GM12878 (cell line): ENCODE results near the gene RWDD2A. TPM values are rescaled to one million over a fixed set of nuclear protein-coding genes. Genes with fewer than 3 reads are reported as not detected.

Experiments
- CTCF ChIP-seq, 3 experiments: IDR thresholded peaks in 2 of 3; conservative IDR thresholded peaks in 1 of 3; 2 replicates each; pipeline ENCODE4 v1.5.1; 2011; ENCODE audit warnings: low read depth in 3 of 3, low read length in 3 of 3, mild to moderate bottlenecking in 3 of 3, control low read depth in 2 of 3, moderate library complexity in 2 of 3, inconsistent platforms in 1 of 3, mixed read lengths in 1 of 3; ENCODE audit not compliant: control insufficient read depth in 2 of 3, insufficient read depth in 1 of 3; ENCODE audit errors: extremely low read depth in 1 of 3
- ETV6 ChIP-seq, 2 experiments: fragments of 450-650 bp in 1 of 2; IDR thresholded peaks in 1 of 2; conservative IDR thresholded peaks in 1 of 2; 2 replicates each; pipeline ENCODE4 v1.6.1; 2014; ENCODE audit warnings: antibody characterized with exemption in 1 of 2, borderline replicate concordance in 1 of 2, low read depth in 1 of 2, mild to moderate bottlenecking in 1 of 2, moderate library complexity in 1 of 2
- HCFC1 ChIP-seq: fragments of 150-350 bp; IDR thresholded peaks from 2 replicates; pipeline ENCODE4 v1.6.1; 2014; ENCODE audit warnings: low read length
- MEF2B ChIP-seq: fragments of 450-650 bp; IDR thresholded peaks from 2 replicates; pipeline ENCODE4 v1.6.1; 2018; ENCODE audit warnings: mild to moderate bottlenecking, moderate library complexity; ENCODE audit not compliant: partially characterized antibody, poor library complexity, severe bottlenecking
- NBN ChIP-seq: fragments of 450-650 bp; IDR thresholded peaks from 2 replicates; pipeline ENCODE4 v1.6.1; 2016
- NFIC ChIP-seq: IDR thresholded peaks from 2 replicates; pipeline ENCODE4 v1.6.1; 2012; ENCODE audit warnings: low read depth, mild to moderate bottlenecking, inconsistent platforms, low read length, moderate library complexity
- NR2F1 ChIP-seq: fragments of 450-650 bp; conservative IDR thresholded peaks from 2 replicates; pipeline ENCODE4 v1.6.1; 2017; ENCODE audit warnings: mild to moderate bottlenecking
- NRF1 ChIP-seq: conservative IDR thresholded peaks from 2 replicates; pipeline ENCODE4 v1.6.1; 2011; ENCODE audit warnings: mild to moderate bottlenecking, low read depth, low read length, improper control_type of control experiment
- RAD21 ChIP-seq: IDR thresholded peaks from 2 replicates; pipeline ENCODE4 v1.6.1; 2011; ENCODE audit warnings: mild to moderate bottlenecking, low read depth, low read length, moderate library complexity; ENCODE audit not compliant: insufficient read depth
- REST ChIP-seq: IDR thresholded peaks from 2 replicates; pipeline ENCODE4 v1.6.1; 2012; ENCODE audit warnings: mild to moderate bottlenecking, low read depth, low read length
- SKIL ChIP-seq: fragments of 450-650 bp; IDR thresholded peaks from 2 replicates; pipeline ENCODE4 v1.6.1; 2017; ENCODE audit warnings: mild to moderate bottlenecking, low read depth, inconsistent platforms; ENCODE audit not compliant: poor library complexity, severe bottlenecking
- SMARCA5 ChIP-seq: fragments of 450-650 bp; IDR thresholded peaks from 2 replicates; pipeline ENCODE4 v1.6.1; 2017; ENCODE audit warnings: mild to moderate bottlenecking
- SMC3 ChIP-seq: IDR thresholded peaks from 2 replicates; pipeline ENCODE4 v1.6.1; 2011; ENCODE audit warnings: low read length, improper control_type of control experiment, borderline replicate concordance
- ZBED1 ChIP-seq: IDR thresholded peaks from 2 replicates; pipeline ENCODE4 v1.6.1; 2016; ENCODE audit warnings: borderline replicate concordance
- ZNF592 ChIP-seq: fragments of 450-650 bp; IDR thresholded peaks from 2 replicates; pipeline ENCODE4 v1.6.1; 2017; ENCODE audit warnings: mild to moderate bottlenecking, moderate library complexity
- polyA plus RNA-seq, 11 experiments: library from polyadenylated mRNA; depleted of rRNA in 4 of 11; unstranded in 6 of 11; stranded (reverse) in 5 of 11; fragments of >200 nt; fragmentation: Nextera tagmentation in 4 of 11; fragmentation: Illumina TruSeq in 1 of 11; extraction: Ambion mirVana in 4 of 11; extraction: Trizol in 1 of 11; gene quantifications; 1 replicate in 1 of 11; 2 replicates in 10 of 11; pipeline versions ENCODE4 v1.2.1 to v1.2.3, GENCODE V29; 2011 to 2016; ENCODE audit warnings: inconsistent platforms in 2 of 11, missing spikeins in 2 of 11, low read depth in 1 of 11
- total RNA-seq, 4 experiments: library from RNA; depleted of rRNA in 3 of 4; stranded (reverse); fragments of >200 nt in 3 of 4; fragmentation: Illumina TruSeq in 1 of 4; extraction: Trizol in 1 of 4; gene quantifications; 2 replicates each; pipeline versions ENCODE4 v1.2.1 to v1.2.3, GENCODE V29; 2013 to 2021

The RWDD2A gene
- total and polyA plus RNA-seq, 10 of the 15 experiments (the other 5 are each of a cell fraction or from before 2014, with no cell fraction given), result 2.3 to 4.6 (median 2.9) TPM

- TF ChIP-seq SKIL (peak; percentile 33), ZNF592 (0 out of 2 replicates have a peak, but pooled peaks have one; percentile 29), ZBED1 (no peak), NR2F1 (no peak), CTCF (IDR thresholded peaks at IDR 0.05 in 2 of 3, conservative IDR thresholded peaks at IDR 0.05 in 1 of 3; ENCODE audit: control insufficient read depth in 2 of 3, extremely low read depth in 1 of 3, insufficient read depth in 1 of 3, low read depth in 3 of 3, low read length in 3 of 3) (peak; percentile 81 to 91 (median 90)), SMC3 (peak; percentile 85), MEF2B (peak; percentile 88), SMARCA5 (peak; percentile 48; the same call in 1 of the 2 replicates), RAD21 (peak; percentile 91), HCFC1 (no peak), ETV6 (conservative IDR thresholded peaks at IDR 0.05 in 1 of 2, IDR thresholded peaks at IDR 0.05 in 1 of 2; ENCODE audit: borderline replicate concordance in 1 of 2, low read depth in 1 of 2) (no peak), NRF1 (no peak), NBN (0 out of 2 replicates have a peak, but pooled peaks have one; percentile 32), REST (no peak), NFIC (no peak)
Observed at GRCh38 chr6:83215131-83216047, 22.2 kb downstream of the RWDD2A start (continued).
